ENCODE data around the gene CNGB1.

Gene CNGB1

GRCh38 chr16:57955572-57956188 is 15.2 kb downstream of the CNGB1 start:
- no peak overlapping the region for H3K4me3 ChIP-seq (ENCODE audit: low read length)
- H3K36me3 ChIP-seq (ENCODE audit: control insufficient read depth, insufficient read depth, low read length) = no peaks in the 10 kb centered on the region
- no peaks in the 10 kb centered on the region for H3K4me1 ChIP-seq (ENCODE audit: control insufficient read depth, insufficient read depth, low read length)
- no peaks in the 10 kb centered on the region for H3K27me3 ChIP-seq (ENCODE audit: control insufficient read depth, insufficient read depth, low read length)
- no peak overlapping the region for H3K27ac ChIP-seq (ENCODE audit: low read depth, low read length)
- H3K9ac ChIP-seq (ENCODE audit: low read length) = no peak overlapping the region

GRCh38 chr16:57953857-57954256 is 17.1 kb downstream of the CNGB1 start:
- no peaks in the 10 kb centered on the region for H3K4me1 ChIP-seq (ENCODE audit: control insufficient read depth, insufficient read depth, low read length)
- H3K27ac ChIP-seq (ENCODE audit: low read depth, low read length) = no peak overlapping the region
- H3K9ac ChIP-seq (ENCODE audit: low read length) = no peak overlapping the region
- H3K4me3 ChIP-seq (ENCODE audit: low read length) = no peak overlapping the region
- no peaks in the 10 kb centered on the region for H3K27me3 ChIP-seq (ENCODE audit: control insufficient read depth, insufficient read depth, low read length)
- no peaks in the 10 kb centered on the region for H3K36me3 ChIP-seq (ENCODE audit: control insufficient read depth, insufficient read depth, low read length)

- Histone ChIP-seq H3K27ac (ENCODE audit: low read depth, low read length) (no peak overlapping the region), H3K27me3 (ENCODE audit: control insufficient read depth, insufficient read depth, low read length) (no peaks in the 10 kb centered on the region), H3K4me3 (ENCODE audit: low read length) (no peak overlapping the region)
Observed at GRCh38 chr16:57952909-57953308, 18.0 kb downstream of the CNGB1 start.

GRCh38 chr16:57951204-57951960 is 19.5 kb downstream of the CNGB1 start:
- no peaks in the 10 kb centered on the region for H3K4me1 ChIP-seq (ENCODE audit: control insufficient read depth, insufficient read depth, low read length)
- H3K9ac ChIP-seq (ENCODE audit: low read length) = no peak overlapping the region
- no peaks in the 10 kb centered on the region for H3K36me3 ChIP-seq (ENCODE audit: control insufficient read depth, insufficient read depth, low read length)
- no peak overlapping the region for H3K4me3 ChIP-seq (ENCODE audit: low read length)
- no peaks in the 10 kb centered on the region for H3K27me3 ChIP-seq (ENCODE audit: control insufficient read depth, insufficient read depth, low read length)
- H3K27ac ChIP-seq (ENCODE audit: low read depth, low read length) = no peak overlapping the region

More at GRCh38 chr16:57952909-57953308, 18.0 kb downstream of the CNGB1 start:
- Histone ChIP-seq H3K4me1 (ENCODE audit: control insufficient read depth, insufficient read depth, low read length) (no peaks in the 10 kb centered on the region), H3K9ac (ENCODE audit: low read length) (no peak overlapping the region), H3K36me3 (ENCODE audit: control insufficient read depth, insufficient read depth, low read length) (no peaks in the 10 kb centered on the region)

GRCh38 chr16:57950382-57950781 is 20.5 kb downstream of the CNGB1 start:
- H3K4me3 ChIP-seq (ENCODE audit: low read length) = no peak overlapping the region
- H3K27ac ChIP-seq (ENCODE audit: low read depth, low read length) = no peak overlapping the region
- H3K36me3 ChIP-seq (ENCODE audit: control insufficient read depth, insufficient read depth, low read length) = no peaks in the 10 kb centered on the region
- no peaks in the 10 kb centered on the region for H3K4me1 ChIP-seq (ENCODE audit: control insufficient read depth, insufficient read depth, low read length)
- H3K27me3 ChIP-seq (ENCODE audit: control insufficient read depth, insufficient read depth, low read length) = no peaks in the 10 kb centered on the region
- no peak overlapping the region for H3K9ac ChIP-seq (ENCODE audit: low read length)

- Histone ChIP-seq H3K4me1 (ENCODE audit: control insufficient read depth, insufficient read depth, low read length) (no peaks in the 10 kb centered on the region), H3K27ac (ENCODE audit: low read depth, low read length) (no peak overlapping the region)
Observed at GRCh38 chr16:57949595-57950238, 21.2 kb downstream of the CNGB1 start.

GRCh38 chr16:57949013-57949412 is 21.9 kb downstream of the CNGB1 start:
- no peaks in the 10 kb centered on the region for H3K36me3 ChIP-seq (ENCODE audit: control insufficient read depth, insufficient read depth, low read length)
- no peak overlapping the region for H3K27ac ChIP-seq (ENCODE audit: low read depth, low read length)
- no peak overlapping the region for H3K4me3 ChIP-seq (ENCODE audit: low read length)
- H3K9ac ChIP-seq (ENCODE audit: low read length) = no peak overlapping the region
- H3K4me1 ChIP-seq (ENCODE audit: control insufficient read depth, insufficient read depth, low read length) = no peaks in the 10 kb centered on the region
- no peaks in the 10 kb centered on the region for H3K27me3 ChIP-seq (ENCODE audit: control insufficient read depth, insufficient read depth, low read length)

More at GRCh38 chr16:57949595-57950238, 21.2 kb downstream of the CNGB1 start:
- Histone ChIP-seq H3K9ac (ENCODE audit: low read length) (no peak overlapping the region), H3K27me3 (ENCODE audit: control insufficient read depth, insufficient read depth, low read length) (no peaks in the 10 kb centered on the region), H3K4me3 (ENCODE audit: low read length) (no peak overlapping the region), H3K36me3 (ENCODE audit: control insufficient read depth, insufficient read depth, low read length) (no peaks in the 10 kb centered on the region)

GRCh38 chr16:57948027-57948426 is 22.9 kb downstream of the CNGB1 start:
- Histone ChIP-seq H3K4me3 (ENCODE audit: low read length) (no peak overlapping the region), H3K36me3 (ENCODE audit: control insufficient read depth, insufficient read depth, low read length) (no peaks in the 10 kb centered on the region), H3K4me1 (ENCODE audit: control insufficient read depth, insufficient read depth, low read length) (no peaks in the 10 kb centered on the region), H3K27me3 (ENCODE audit: control insufficient read depth, insufficient read depth, low read length) (no peaks in the 10 kb centered on the region), H3K9ac (ENCODE audit: low read length) (no peak overlapping the region), H3K27ac (ENCODE audit: low read depth, low read length) (no peak overlapping the region)

- no peaks in the 10 kb centered on the region for H3K36me3 ChIP-seq (ENCODE audit: control insufficient read depth, insufficient read depth, low read length)
- H3K9ac ChIP-seq (ENCODE audit: low read length) = no peak overlapping the region
- H3K27ac ChIP-seq (ENCODE audit: low read depth, low read length) = no peak overlapping the region
Observed at GRCh38 chr16:57947261-57947660, 23.7 kb downstream of the CNGB1 start.

GRCh38 chr16:57946181-57946801 is 24.6 kb downstream of the CNGB1 start:
- H3K4me1 ChIP-seq (ENCODE audit: control insufficient read depth, insufficient read depth, low read length) = no peaks in the 10 kb centered on the region
- H3K9ac ChIP-seq (ENCODE audit: low read length) = no peak overlapping the region
- H3K27me3 ChIP-seq (ENCODE audit: control insufficient read depth, insufficient read depth, low read length) = no peaks in the 10 kb centered on the region
- H3K4me3 ChIP-seq (ENCODE audit: low read length) = no peak overlapping the region
- H3K36me3 ChIP-seq (ENCODE audit: control insufficient read depth, insufficient read depth, low read length) = no peaks in the 10 kb centered on the region
- H3K27ac ChIP-seq (ENCODE audit: low read depth, low read length) = no peak overlapping the region

More at GRCh38 chr16:57947261-57947660, 23.7 kb downstream of the CNGB1 start:
- Histone ChIP-seq H3K4me3 (ENCODE audit: low read length) (no peak overlapping the region), H3K4me1 (ENCODE audit: control insufficient read depth, insufficient read depth, low read length) (no peaks in the 10 kb centered on the region), H3K27me3 (ENCODE audit: control insufficient read depth, insufficient read depth, low read length) (no peaks in the 10 kb centered on the region)

GRCh38 chr16:57945740-57946138 is 25.2 kb downstream of the CNGB1 start:
- Histone ChIP-seq H3K4me1 (ENCODE audit: control insufficient read depth, insufficient read depth, low read length) (no peaks in the 10 kb centered on the region), H3K9ac (ENCODE audit: low read length) (no peak overlapping the region), H3K27ac (ENCODE audit: low read depth, low read length) (no peak overlapping the region), H3K4me3 (ENCODE audit: low read length) (no peak overlapping the region), H3K36me3 (ENCODE audit: control insufficient read depth, insufficient read depth, low read length) (no peaks in the 10 kb centered on the region), H3K27me3 (ENCODE audit: control insufficient read depth, insufficient read depth, low read length) (no peaks in the 10 kb centered on the region)

GRCh38 chr16:57944970-57945739 is 25.8 kb downstream of the CNGB1 start:
- Histone ChIP-seq H3K9ac (ENCODE audit: low read length) (no peak overlapping the region), H3K4me1 (ENCODE audit: control insufficient read depth, insufficient read depth, low read length) (no peaks in the 10 kb centered on the region), H3K36me3 (ENCODE audit: control insufficient read depth, insufficient read depth, low read length) (no peaks in the 10 kb centered on the region), H3K27ac (ENCODE audit: low read depth, low read length) (no peak overlapping the region), H3K27me3 (ENCODE audit: control insufficient read depth, insufficient read depth, low read length) (no peaks in the 10 kb centered on the region), H3K4me3 (ENCODE audit: low read length) (no peak overlapping the region)

Data from rectal smooth muscle tissue (tissue), 1 donor.